ENCODE results near the gene RND2.

The RND2 gene

DNA sequence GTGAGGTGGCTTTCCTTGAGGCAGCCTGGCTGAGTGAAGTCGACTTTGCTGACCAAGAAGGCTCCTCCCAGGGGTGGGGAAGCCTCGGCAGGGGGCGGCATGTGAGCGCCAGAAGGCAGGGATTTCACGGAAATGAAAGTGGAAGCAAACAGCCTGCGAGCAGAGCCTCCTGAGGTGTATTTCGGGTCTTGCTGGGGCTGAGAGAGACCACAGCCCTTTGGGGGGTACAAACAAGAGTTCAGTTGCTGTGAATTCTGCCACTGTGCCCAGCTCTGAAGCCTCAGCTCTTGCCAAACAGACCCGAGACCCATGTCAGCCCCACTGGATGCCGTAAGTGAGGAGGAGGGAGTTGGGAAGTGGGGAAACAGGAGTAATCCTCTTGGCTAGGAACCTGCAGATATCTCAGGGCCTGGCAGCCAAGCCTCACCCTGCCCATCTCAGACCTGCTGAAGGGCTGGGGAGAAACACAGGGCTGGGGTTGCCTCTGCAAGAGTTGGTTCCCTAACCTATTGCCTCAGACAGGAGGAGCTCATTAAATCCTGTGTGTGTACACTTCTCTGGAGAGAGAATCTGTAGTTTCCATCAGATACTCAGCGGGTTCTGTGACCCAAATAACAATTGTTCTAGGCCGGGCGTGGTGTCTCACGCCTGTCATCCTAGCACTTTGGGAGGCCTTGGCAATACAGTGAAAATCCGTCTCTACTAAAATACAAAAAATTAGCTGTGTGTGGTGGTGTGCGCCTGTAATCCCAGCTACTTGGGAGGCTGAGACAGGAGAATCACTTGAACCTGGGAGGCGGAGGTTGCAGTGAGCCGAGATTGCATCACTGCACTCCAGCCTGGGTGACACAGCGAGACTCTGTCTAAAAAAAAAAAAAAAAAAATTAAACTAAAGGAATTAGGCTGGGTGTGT lies 18.1 kb upstream of the RND2 start, which contains the start of gene IFI35:
TSS of gene IFI35 (plus strand) at position 146 of the 913 bp plus-strand sequence. CDS start at position 310, 164 bp downstream.
- peak; percentile 89 for DNase-seq

DNA sequence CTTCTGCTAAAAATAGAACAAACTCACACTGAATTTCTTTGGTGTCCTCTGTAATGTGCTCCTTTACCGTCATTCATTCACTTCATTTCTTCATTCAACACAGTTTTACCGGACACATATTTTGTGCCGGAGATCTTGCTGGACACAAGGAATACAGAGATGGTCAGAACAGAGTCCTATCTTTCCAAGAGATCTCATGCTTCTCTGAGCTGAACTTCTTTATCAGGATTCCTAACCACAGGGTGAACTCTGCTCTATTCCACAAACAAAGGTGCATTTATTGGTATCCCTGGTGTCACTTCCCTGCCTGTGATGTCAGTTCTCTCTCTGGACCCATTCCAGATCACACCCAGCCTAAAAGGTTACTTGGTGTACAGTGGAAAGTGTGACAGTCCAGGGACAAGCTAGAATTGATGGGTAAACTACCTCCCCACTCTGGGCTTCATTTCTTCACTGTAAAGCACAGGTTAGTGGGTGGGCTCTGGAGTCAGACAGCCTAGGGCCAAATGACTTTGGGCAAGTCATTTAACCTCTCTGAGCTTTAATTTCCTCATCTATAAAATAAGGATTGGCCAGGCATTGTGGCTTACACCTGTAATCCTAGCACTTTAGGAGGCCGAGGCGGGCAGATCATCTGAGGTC lies 14.2 kb upstream of the RND2 start:
- no peak for DNase-seq

DNA sequence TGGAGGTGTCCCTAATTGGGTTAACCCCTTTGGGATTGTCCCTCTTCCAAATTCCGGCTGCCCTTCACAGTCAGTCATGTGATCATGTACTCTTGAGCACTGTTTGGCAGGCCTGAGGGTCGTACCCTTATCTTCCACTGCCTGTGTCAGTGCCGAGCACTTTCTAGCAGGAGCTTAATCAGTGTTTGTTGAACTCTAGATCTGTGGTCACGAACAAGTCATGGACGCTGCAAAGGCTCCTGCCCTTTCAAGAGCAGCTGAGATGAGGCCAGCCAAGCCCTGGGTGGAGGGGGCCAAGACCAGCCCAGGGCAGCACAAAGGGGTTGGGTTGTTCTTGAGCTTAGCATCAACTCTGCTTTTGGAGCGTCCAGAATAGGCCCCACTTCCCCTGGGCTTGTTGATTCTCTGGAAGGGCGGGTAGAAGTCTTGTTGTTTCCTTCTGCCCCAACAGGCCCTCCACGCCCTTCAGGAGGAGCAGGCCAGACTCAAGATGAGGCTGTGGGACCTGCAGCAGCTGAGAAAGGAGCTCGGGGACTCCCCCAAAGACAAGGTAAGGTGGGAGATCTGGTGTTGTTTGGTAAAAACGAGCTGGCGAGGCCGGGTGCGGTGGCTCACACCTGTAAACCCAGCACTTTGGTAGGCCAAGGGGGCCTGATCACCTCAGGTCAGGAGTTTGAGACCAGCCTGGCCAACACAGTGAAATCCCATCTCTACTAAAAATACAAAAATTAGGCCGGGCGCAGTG lies 13.1 kb upstream of the RND2 start:
- no peak for DNase-seq

DNA sequence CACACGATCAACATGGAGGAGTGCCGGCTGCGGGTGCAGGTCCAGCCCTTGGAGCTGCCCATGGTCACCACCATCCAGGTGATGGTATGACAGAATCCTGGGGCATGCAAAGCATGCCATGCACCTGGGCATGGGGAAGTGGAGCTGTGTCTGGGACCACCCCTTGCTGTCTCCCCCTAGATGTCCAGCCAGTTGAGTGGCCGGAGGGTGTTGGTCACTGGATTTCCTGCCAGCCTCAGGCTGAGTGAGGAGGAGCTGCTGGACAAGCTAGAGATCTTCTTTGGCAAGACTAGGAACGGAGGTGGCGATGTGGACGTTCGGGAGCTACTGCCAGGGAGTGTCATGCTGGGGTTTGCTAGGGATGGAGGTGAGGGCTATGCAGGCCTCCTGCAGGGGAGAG lies 11.7 kb upstream of the RND2 start:
- no peak for DNase-seq

DNA sequence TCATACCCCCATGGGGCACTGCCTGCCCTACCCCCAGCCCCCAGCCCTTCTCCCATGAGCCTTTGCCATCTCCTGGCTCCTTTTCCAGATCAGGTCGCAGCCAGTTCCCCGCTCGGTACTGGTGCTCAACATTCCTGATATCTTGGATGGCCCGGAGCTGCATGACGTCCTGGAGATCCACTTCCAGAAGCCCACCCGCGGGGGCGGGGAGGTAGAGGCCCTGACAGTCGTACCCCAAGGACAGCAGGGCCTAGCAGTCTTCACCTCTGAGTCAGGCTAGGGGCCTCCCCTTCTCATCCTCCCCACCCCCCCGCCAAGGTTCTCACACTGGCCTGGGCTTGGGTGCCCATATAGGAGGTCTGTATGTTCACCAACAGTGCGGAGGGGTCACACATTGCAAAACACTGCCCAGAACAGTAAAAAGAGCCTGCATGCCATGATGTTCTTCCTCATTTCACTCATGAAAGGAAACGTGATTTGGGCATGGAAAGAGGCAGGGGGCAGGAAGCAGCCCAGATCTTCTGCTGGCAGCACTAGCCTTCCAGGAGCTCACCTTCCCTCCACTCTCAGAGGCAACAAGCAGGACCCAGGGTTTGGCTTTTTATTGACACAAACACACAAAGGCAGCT lies 10.9 kb upstream of the RND2 start:
- no peak for DNase-seq

DNA sequence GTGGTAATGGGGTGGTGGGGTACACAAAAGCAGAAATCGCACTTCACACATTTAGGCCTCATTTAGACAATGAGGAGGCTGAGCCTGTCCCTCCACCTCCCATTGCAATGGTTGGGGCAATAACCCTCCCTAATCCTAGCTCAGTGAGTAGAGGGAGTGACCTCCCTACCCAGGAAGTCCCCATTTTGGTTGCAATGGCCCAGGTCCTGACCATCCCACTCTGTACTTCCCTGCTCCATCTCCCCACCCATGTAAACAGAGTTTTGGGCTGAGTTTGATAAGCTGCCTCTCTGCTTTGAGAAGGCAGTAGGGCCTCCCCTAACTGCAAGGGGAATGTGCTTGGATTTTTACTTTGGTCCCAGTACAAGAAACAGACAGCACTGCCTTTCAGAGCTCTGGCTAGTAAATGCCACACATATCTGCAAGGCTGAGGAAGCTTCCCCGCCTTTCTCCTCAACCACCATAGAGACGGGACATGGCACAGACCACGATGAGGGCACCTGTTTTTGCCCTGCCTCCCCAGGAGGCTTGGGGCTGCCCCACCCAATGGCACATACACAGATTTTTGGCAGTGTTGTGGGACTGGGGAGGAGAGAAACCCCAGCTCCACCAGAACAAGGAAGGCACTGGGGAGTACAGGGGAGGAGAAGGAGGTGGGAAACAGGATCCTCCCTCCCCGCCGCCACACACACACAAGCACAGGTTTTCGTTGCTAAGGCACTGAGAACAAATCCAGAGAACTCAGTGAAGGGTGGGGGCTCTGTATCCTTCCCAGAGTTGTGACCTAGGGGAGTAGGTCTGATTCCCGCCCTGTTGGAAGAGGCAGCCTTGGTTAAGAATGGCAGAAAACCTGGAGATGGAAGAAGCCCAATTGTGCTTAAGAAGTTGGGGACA lies 10.1 kb upstream of the RND2 start:
- DNase-seq = no peak

DNA sequence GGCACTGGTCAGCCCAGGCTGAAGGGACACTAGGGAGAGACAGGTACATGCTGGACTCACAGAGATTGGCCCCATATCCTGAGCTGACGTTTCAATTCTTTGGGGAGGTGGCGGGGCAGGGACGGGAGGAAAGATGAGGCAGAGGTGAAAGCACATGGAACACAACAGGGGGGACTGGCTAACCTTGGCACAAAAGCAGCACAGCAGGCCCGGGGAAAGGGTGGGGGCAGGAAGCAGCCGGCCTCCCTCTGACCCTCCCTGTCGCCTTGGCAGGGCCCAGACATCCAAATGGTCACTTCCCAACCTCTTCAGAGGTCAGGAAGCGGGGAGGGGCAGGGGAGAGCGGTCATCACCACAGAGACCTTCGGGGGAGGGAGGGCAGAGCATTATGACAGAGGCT lies 9.5 kb upstream of the RND2 start:
- no peak for DNase-seq

DNA sequence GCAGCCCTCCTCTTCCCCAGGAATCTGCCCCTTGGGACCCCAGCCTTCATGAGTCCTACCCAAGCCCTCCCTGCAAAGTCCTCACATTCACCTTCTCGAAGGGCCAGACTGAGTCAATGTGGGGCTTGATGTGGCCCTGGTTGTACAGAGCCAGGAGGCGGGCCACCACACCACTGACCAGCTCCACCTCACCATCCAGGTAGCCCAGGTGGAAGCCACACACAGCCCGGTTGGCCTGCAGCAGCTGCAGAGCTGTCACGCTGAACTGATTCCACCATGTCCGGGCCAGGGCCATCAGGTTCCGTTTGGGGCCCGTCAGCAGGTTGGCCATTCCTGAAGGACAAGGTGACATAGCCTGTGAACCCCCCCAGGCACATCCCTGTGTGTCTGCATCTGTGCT lies 8.8 kb upstream of the RND2 start:
- DNase-seq = no peak

DNA sequence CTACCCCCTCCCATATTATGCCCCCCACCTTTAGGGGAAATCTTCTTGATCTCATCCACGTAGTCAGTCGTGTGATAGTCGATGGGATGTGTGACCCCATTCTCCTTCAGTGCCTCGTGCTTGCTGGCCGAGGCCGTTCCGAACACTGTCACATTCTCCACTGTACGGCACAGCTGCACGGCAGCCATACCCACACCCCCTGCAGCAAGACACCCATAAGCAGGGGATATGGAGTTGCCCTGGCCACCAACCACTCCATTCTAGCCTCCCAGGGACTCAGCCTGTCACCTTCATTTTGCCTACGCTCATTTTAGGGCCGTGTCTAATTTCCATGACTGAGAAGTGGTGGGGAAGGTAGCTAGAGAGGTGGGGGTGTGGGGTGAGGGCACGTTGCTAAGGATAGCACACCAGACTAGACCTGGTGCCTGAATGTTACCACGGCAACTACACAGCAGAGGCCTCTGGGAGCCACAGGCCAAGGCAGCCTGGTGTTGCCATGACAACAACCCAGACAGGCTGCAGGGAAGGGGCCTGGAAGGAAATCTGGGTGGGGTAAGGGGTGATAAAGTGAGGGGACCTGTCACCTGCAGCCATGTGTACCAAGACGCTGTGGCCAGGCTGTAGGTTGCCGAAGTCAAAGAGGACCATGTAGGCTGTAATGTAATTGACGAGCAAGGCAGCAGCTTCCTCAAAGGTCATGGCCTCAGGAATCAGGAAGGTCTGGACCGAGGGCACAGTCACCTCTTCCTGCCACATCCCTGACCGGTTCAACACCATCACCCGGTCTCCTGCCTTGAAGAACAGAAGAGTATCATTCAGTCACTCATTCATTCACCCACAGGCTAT lies 6.8 kb upstream of the RND2 start:
- DNase-seq = no peak

DNA sequence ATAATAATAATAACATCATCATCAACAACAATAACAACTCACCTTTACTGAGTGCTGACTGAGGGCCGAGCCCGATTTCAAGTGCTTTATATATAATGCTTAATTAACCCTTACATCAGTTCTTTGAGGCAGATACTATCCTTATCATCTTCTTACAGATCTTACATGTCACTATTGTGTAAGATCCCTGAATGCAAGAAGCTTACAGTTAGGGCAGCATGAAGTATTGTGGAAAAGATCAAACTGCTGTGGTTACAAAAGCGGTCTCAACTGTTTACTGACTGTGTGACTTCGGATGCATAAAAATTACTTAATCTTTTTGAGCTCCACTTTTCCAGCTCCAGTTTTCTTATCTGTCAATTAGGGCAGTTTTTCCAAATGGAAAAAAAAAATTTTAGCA lies 6.1 kb upstream of the RND2 start:
- DNase-seq = no peak

DNA sequence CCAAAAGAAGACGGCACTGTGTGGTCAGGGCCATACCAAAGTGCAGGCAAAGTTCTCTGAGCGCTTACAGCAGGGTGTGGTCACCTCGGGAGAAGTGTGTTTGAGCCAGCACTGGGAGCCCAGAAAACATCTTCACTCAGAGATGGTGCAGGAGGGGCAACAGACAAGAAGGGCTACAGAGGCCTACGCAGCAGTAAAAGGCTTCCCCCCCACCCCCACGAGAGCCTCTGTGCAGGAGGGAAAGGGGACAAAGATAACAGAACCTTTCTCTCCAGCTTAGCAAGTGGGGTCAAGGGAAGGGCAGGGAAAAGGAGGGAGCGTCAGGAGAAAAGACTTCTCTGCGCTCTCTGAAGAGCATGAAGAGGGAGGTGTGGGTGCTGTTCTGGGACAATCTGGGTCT lies 5.6 kb upstream of the RND2 start:
- no peak for DNase-seq

DNA sequence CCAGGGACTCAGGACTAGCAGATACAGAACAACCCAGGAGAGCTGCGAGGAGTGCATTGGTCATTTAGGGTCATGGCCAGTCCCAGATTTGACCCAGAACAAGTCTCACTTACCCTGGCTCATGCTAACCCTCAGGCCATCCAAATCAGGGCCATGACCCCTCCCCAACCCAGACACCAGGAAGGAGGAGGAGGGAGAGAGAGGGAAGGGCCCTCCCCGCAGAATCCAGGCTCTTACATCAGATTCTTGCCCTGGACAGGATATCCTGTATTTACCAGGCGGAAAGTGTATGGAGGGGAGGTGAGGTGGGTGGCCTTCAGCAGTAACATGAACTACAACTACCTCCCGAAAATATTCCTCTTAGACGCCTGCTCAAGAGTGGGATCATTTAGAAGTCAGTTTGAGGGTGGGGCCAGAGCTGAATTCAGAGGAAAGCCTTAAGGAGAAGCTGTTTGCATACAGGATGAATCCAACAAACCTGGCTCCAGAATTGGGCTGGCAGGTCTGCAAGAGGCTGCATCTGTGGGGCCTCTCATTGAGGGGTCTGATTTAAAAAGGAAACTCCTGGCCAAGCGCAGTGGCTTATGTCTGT lies 4.9 kb upstream of the RND2 start:
- DNase-seq = no peak

DNA sequence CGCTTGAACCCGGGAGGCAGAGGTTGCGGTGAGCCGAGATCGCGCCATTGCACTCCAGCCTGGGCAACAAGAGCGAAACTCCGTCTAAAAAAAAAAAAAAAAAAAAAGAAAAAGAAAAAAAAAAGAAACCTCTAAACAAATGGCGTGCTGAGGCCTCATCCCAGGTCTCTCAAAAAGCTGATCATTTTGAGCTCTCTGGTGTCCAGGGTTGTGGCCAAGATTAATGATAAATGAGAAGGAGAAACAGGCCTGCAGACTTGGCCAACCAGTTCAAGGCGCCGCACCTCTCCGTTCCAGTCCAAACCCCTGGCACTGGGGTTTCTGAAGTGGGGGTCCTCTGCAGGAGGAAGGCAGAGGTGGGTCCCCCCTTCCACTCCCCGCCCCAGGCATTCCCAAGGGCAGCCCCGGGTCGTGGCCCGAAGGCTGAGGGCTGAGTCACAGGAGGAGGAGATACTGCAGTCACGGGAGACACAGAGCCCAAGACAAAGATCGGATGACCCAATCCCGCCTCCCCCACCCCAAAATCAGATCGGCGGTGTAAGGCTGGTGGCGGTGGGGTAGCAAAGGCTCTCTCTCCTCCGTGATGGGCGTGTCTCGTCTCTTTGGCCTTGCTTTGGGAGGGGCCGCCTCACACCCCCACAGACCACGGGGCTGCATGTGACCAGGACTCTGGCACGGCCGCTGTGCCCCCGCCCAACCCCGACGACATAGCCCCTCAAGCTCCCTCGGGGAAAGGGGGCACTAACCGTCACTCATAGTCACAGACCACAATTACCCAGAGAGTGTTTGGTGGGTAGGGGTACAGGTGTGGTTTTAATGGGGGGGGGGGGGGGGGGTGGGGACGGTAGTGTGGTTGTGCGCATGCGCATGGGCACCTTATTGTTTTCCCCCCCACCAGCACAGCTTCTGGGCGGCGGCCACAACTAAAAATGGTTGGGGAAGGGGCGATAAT lies 4.0 kb upstream of the RND2 start:
- DNase-seq = peak; percentile 69

DNA sequence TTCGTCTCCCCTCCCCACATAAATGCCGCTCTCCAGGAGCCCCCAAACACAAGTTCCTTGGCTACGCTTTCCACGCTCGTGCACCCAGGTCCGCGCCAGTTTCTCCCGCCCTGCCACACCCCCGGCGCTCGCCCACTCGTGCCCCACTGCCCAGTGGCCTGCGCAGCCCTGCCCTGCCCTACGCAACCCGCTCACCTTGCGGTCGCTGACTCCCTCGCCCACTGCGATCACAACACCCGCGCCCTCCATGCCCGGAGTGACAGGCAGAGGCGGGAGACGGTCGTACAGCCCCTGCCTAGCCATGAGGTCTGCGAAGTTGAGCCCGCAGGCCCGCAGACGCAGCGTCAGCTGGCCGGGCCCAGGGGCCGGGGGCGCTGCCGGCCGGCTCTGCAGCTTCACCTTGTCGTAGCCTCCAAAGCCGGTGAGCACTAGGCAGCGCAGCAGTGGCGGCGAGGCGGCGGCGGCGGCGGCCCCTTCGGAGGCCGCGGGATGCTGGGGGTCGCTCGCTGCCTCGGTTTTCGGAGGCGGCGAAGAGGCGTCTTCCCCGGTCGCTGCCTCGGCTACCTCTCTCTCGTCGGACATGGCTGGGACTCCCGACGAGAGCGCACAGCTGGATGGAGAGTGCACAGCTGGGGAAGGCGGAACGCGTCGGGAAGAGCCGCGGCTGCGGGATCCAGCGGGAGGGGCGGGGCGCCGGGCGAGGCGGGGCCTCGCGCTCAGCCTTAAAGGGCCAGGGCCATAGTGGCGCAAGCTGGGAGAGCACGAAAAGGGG lies 3.1 kb upstream of the RND2 start, which contains the start of gene VAT1:
TSS of gene VAT1 (minus strand) at position 645 of the 772 bp plus-strand sequence. CDS start at position 582, 63 bp downstream.
- DNase-seq = peak; percentile 84

DNA sequence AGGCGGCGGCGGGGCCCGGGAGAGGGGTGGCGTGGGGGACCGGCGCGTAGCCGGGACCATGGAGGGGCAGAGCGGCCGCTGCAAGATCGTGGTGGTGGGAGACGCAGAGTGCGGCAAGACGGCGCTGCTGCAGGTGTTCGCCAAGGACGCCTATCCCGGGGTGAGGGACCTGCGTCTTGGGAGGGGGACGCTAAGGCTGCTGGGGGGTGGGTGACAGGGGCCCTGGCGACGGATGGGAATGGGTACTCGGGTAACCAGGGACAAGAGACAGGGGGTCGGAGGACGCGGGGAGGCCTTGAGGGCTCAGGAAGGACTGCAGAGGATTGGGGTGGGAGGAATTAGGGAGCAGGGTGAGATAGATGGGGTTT lies 243 bp downstream of the RND2 start:
- DNase-seq = no peak

DNA sequence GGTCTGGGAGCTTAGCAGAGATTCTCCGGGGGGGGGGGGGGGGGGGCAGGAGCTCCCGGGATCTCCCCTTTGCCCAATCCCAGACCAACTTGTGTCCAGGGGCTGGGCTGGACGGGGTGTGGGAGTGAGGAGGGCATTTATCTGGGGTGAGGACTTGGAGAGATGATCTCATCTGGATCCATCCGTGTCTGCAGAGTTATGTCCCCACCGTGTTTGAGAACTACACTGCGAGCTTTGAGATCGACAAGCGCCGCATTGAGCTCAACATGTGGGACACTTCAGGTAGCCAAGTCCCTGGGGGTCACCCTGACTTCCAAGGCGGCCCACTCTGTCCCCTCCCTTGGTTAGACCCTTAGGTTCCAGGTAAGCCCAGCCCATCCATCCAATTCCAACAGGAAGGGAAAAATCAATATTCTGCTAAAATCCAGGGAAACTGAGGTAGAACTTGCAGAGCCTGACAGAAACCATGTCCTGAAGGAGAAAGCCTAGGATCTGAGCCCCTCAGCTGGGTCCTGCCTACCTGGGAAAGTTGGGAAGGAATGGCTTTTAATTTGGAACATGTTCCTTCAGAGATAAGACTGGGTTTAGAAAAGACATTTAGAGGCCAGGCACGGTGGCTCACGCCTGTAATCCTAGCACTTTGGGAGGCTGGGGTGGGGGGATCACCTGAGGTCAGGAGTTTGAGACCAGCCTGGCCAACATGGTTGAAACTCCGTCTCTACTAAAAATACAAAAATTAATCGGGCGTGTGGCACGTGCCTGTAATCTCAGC lies 921 bp downstream of the RND2 start:
- DNase-seq = no peak

DNA sequence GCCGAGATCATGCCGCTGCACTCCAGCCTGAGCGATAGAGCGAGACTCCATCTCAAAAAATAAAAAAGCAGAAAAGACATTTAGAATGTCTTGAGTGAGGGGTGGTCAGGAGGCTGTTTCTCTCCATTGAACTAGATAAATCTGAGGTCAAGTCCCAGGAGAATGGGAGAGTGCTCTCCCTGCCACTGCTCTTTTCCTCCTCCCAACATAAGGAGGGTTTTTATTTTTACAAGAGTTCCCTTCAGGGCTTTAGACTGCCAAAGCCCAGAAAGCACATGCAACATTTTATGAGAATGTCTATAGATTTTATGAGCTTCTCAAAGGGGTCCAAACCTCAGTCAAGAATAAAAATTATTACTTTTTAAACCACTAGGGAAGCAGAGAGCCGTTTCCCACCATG lies 1.6 kb downstream of the RND2 start:
- no peak for DNase-seq

Data from CD4-positive, alpha-beta T cell treated with Interleukin-17A for 4 hours (primary cell).